ENCODE measurements around the gene CFL1. TPM values are rescaled to one million over a fixed set of nuclear protein-coding genes. Genes with fewer than 3 reads are reported as not detected.
"Not testable (repeated sequence)": the region's sequence is repeated elsewhere in the genome, so short reads cannot be mapped to it uniquely, and the experiment has no call there.

CFL1 gene
- total and polyA plus RNA-seq, 4 donors, result 387 to 1,282 (median 730) TPM

GRCh38 chr11:65892661-65893317 is 34.8 kb upstream of the CFL1 start:
- peak overlapping the region; percentile 24 to 93 for H3K27ac ChIP-seq (ENCODE audit: low read depth in 1 of 2, low read length in 1 of 2)
- peaks cover 0 to 15% (median 10%) of the 10 kb centered on the region in 3 donors for H3K27me3 ChIP-seq (ENCODE audit: control insufficient read depth in 3 of 3, insufficient read depth in 3 of 3, low read length in 2 of 3)
- no peak overlapping the region for H3K9ac ChIP-seq (ENCODE audit: insufficient read depth in 1 of 2, low read length in 2 of 2)
- WGBS, 2 donors, result 69 to 79% methylated on average over 10 of the region's 10 CpGs
- no peak for TF ChIP-seq CTCF (IDR thresholded peaks at IDR 0.05; ENCODE audit: control extremely low read depth, extremely low read depth)
- DNase-seq (no peak), ATAC-seq (ENCODE audit: insufficient read depth, low FRiP score) (no peak)
- H3K9me3 ChIP-seq (ENCODE audit: control insufficient read depth in 4 of 4, insufficient read depth in 3 of 4, low read length in 3 of 4), result no peaks in the 10 kb centered on the region
- peaks cover 5 to 49% (median 7%) of the 10 kb centered on the region in 5 donors for H3K4me1 ChIP-seq (ENCODE audit: control insufficient read depth in 5 of 5, insufficient read depth in 5 of 5, low read length in 5 of 5)
- no peak overlapping the region for H3K4me3 ChIP-seq
- no peaks in the 10 kb centered on the region for H3K36me3 ChIP-seq (ENCODE audit: control insufficient read depth in 4 of 4, insufficient read depth in 4 of 4, low read length in 4 of 4)

- H3K36me3 ChIP-seq (ENCODE audit: control insufficient read depth in 4 of 4, insufficient read depth in 4 of 4, low read length in 4 of 4); DNase-seq; ATAC-seq (ENCODE audit: insufficient read depth, low FRiP score); H3K9me3 ChIP-seq (ENCODE audit: control insufficient read depth in 4 of 4, insufficient read depth in 3 of 4, low read length in 3 of 4): not testable (repeated sequence)
- 53 to 62% methylated on average over 5 of the region's 5 CpGs for WGBS, 2 donors
- peak overlapping the region; percentile 93 to 98 for H3K27ac ChIP-seq (ENCODE audit: low read depth in 1 of 2, low read length in 1 of 2)
- peak overlapping the region in 1 of 2 donors; percentile 17 for H3K9ac ChIP-seq (ENCODE audit: insufficient read depth in 1 of 2, low read length in 2 of 2)
- H3K27me3 ChIP-seq (ENCODE audit: control insufficient read depth in 3 of 3, insufficient read depth in 3 of 3, low read length in 2 of 3), result peaks cover 0 to 11% (median 6%) of the 10 kb centered on the region in 3 donors
- H3K4me1 ChIP-seq (ENCODE audit: control insufficient read depth in 5 of 5, insufficient read depth in 5 of 5, low read length in 5 of 5), result peaks cover 5 to 54% (median 11%) of the 10 kb centered on the region in 5 donors
- H3K4me3 ChIP-seq, result peak overlapping the region; percentile 64
These were observed 34.2 kb upstream of the CFL1 start for GRCh38 chr11:65892137-65892540.

- peak in 2 of 3 donors; percentile 28 to 55 for DNase-seq
- Histone ChIP-seq H3K27ac (ENCODE audit: low read depth in 1 of 2, low read length in 1 of 2) (peak overlapping the region; percentile 93 to 98), H3K9me3 (ENCODE audit: control insufficient read depth in 4 of 4, insufficient read depth in 3 of 4, low read length in 3 of 4) (no peaks in the 10 kb centered on the region), H3K4me3 (peak overlapping the region; percentile 64), H3K4me1 (ENCODE audit: control insufficient read depth in 5 of 5, insufficient read depth in 5 of 5, low read length in 5 of 5) (peaks cover 5 to 54% (median 13%) of the 10 kb centered on the region in 5 donors), H3K9ac (ENCODE audit: insufficient read depth in 1 of 2, low read length in 2 of 2) (peak overlapping the region in 1 of 2 donors; percentile 17), H3K36me3 (ENCODE audit: control insufficient read depth in 4 of 4, insufficient read depth in 4 of 4, low read length in 4 of 4) (peaks cover 0 to 4% (median 1%) of the 10 kb centered on the region in 4 donors), H3K27me3 (ENCODE audit: control insufficient read depth in 3 of 3, insufficient read depth in 3 of 3, low read length in 2 of 3) (peaks cover 0 to 6% (median 4%) of the 10 kb centered on the region in 3 donors)
- WGBS, 2 donors, result 2 to 6% methylated on average over 52 to 57 of the region's 57 CpGs
- no peak for ATAC-seq (ENCODE audit: insufficient read depth, low FRiP score)
- TF ChIP-seq CTCF (IDR thresholded peaks at IDR 0.05; ENCODE audit: control extremely low read depth, extremely low read depth), result peak; percentile 13
These were observed 33.5 kb upstream of the CFL1 start for GRCh38 chr11:65891219-65892136.

Measured in lung (tissue), 12 donors.